Epidermal melanocyte (primary cell): Measurements from ENCODE around the gene USP13.
A peak's percentile ranks its signal among the peaks of the same experiment; 100 is the strongest.

Experiments
- DNase-seq: peaks from one replicate; pipeline ENCODE4 v3.0.0; 2011; ENCODE audit warnings: low spot score; ENCODE audit not compliant: insufficient read length

Gene USP13

DNA sequence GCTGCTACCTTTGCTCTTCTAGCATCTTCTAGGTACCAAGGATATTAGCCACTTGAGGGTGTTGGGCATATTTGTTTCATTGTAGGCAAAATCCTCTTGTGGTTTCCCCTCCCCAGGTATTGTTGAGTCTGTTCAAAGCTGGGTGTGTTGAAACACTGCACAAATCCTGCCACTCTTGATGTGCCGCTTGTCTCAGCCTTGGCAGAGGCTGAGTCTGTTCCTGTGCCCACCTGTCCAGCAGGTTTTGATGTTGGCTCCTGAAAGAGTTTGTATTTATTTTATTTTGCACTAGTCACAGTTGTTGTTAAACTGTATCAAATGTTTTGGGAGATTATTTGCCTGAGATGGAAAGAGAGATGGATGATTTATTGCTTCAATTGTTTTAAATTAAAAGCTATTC, 136.2 kb downstream of the USP13 start:
- no peak for DNase-seq

DNA sequence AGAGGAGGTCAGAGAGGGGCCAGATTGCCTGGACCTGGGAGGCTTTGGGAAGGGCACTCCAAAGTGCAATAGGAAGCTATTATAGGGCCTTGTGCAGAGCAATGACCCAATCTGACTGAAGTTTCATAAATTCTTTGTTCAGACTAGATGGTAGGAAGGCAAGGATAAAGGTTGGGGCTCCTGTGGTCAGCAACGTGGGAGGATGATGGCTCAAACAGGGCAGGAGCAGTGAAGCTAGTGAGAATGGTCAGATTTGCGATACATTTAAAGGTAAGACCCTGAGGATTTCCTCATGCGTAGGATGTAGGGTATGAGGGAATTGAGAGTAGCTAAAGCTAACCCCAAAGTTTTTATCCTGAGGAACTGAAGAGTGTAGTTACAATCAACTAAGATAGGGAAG, 139.0 kb downstream of the USP13 start:
- no peak for DNase-seq

DNA sequence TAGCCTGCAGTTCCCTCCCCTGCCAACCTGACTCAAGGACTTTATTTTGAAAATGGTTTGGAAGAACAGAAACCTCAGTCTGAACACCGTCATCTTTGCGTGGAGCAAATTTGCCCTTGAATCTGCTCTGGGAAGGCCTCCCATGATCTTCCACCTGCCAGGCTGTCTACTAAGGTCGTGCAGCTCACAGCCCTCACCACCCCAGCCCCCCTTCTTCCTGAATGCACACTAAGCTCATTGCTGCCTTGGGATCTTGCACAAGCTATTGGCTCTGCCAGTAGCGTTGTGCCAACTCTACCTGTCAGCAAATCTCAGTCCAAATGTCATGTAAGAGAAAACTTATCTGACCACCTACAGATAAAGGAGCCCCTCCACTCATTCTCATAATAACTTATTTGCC, 141.5 kb downstream of the USP13 start:
- no peak for DNase-seq

DNA sequence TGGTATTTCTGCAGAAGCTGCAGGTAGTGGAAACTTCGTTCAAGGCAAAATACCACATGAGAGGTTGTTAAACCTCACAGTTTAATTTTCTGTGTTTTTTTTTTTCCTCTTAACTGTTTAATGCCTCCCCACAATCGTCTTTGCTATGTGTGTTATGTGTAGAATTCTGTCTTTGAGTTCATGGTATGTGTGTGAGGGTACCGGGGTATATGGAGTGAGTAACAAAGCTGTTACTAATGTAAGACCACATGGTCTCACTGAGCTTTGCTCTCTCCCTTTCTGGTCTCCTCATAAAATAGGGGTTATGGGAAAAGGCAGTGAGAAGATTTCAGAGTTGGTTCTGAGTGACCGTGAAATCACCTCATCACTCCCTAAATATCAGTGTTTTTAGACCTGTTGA, 143.6 kb downstream of the USP13 start:
- DNase-seq, result no peak

GRCh38 chr3:179797192-179797591, 144.4 kb downstream of the USP13 start:
- DNase-seq, result no peak

- DNase-seq, result no peak
These were observed 148.4 kb downstream of the USP13 start for GRCh38 chr3:179801263-179801662.

DNA sequence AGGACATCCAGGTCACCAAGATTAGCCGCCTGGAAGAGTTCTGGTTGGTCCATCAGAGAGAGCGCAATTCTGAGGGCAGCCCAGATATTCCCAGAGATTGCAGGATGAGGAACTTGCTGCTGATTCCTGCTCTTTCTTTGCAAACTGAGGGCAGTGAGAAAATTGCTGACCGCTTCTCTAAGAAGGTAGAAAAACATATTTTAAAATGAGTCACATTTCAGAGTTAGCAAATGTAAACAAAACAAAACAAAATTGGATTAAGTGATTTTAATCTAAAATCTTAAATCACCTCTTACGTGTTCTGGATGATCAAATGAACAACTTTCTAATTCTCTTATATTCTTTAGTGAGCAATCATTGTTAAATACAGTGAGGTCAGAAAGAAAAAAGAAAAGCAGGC, 149.0 kb downstream of the USP13 start:
- no peak for DNase-seq

GRCh38 chr3:179806177-179806576, 153.3 kb downstream of the USP13 start:
- no peak for DNase-seq

- no peak for DNase-seq
These were observed 154.7 kb downstream of the USP13 start for GRCh38 chr3:179807588-179807987.

DNA sequence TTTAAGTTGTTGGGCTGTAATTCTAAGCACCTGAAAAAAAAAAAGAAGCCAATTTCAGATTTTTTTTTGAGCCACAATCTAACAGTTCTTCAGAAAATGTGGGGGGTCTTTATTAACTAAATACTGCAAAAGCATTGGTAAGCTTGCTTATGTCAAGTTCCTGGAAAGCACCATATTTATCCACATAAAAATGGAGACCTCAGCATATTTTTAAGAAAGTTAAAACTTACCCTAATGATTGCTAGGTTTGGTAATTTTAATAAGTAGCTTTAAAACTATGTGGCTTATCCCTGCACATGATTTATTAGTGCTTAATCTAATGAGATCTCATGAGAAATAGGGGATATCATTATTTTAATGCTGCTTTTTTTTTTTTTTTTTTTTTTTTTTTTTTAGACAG, 156.8 kb downstream of the USP13 start:
- no peak for DNase-seq

- peak; percentile 41 for DNase-seq
These were observed 158.7 kb downstream of the USP13 start for GRCh38 chr3:179811321-179812095.

- no peak for DNase-seq
These were observed 159.2 kb downstream of the USP13 start for GRCh38 chr3:179812096-179812382.

GRCh38 chr3:179819379-179819778, 166.5 kb downstream of the USP13 start:
- no peak for DNase-seq

DNA sequence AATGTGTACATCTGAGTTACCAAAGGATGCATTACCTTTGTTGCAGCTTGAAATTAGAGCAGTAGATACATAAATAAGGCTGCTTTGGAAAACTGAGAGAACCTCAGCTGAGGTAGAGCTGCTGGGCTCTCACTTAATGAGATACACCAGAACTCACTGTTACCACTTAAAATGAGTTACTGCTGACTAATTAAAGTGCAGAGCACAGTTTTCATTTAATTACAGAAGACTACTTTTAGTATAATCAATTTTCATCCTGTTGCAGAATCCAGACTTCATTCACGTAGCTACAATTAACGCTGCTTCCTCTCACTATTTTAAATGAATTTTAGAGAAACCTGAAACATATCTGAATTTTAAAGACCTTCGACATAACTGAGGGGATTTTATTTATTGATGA, 169.5 kb downstream of the USP13 start:
- DNase-seq, result no peak

- no peak for DNase-seq
These were observed 172.8 kb downstream of the USP13 start for GRCh38 chr3:179825527-179826246.

DNA sequence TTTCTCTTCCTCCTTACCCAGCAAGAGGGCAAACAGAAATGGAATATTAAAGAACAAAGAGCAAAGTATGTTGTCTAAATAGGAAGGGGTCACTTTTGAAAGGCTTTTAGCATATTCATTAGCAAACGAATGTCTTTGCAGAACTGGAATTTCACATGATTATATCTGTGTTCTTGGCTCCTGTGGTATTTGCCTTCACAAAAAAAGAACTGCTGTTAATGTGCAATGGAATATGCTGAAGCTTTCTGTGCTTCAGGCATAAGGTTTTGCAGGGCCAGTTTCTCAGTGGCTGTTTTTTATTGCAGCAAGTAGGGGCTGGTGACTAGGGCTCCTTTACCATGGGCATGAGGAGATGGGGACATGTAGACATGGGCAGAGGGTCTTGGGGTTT, 173.4 kb downstream of the USP13 start:
- DNase-seq, result no peak

DNA sequence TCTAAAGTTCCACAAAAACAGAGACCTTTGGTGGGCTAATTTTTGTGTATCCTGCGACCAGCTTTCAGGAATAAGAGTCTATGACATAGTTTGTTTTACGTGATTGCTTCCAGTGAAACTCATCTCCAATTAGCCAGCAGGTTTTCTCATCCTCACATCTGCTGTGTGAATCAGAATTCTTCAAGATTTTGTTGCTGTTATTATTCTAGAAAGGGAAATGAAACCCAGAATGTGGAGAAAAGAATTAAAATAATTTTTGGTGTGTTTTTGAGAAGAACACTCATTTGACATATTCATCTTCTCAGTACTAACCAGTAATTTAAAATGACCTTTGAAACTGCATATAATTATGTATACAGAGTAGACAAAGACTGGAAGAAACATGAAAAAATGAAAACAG, 175.9 kb downstream of the USP13 start:
- DNase-seq, result no peak

DNA sequence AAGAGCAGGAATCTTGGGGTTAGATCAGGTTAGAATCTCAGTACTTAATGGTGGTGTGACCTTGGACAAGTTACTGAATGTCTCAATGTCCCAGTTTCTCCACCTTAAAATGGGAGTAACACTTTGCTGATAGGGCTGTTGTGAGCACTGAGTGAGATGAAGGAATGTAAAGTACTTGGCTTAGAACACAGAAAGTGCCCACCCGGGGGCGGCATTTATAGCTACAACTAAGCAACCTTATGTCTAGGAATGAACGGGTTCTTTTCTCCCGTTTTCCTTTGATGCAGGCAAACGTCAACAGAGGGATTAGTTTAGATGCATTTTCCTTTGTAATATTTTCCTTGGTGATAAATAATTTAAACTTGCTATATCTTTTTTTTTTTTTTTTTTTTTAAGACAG, 176.6 kb downstream of the USP13 start:
- DNase-seq, result no peak

- DNase-seq, result no peak
These were observed 179.6 kb downstream of the USP13 start for GRCh38 chr3:179832333-179832854.

DNA sequence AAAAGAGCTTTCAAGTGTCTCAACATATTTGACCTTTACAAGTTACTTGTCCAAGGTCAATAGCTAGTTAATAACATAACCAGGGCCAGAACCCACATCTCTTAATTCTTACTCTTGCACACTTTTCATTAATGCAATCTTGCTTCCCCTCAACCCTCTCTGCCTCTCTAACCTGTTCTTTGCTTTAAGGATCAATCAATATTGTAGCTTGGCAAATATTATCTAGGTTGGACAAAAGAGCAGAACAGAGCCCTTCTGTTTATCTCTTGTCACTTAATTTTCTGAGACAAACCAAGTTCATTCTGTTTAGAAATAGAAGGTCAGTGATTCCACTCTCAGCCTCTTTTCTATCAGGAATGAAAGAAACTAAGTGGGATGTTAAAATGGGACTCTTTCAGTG, 180.5 kb downstream of the USP13 start:
- no peak for DNase-seq

- no peak for DNase-seq
These were observed 184.5 kb downstream of the USP13 start for GRCh38 chr3:179837374-179837773.
